Measurements from ENCODE around the gene ONECUT2.
"Not testable (repeated sequence)": the region's sequence is repeated elsewhere in the genome, so short reads cannot be mapped to it uniquely, and the experiment has no call there.

The ONECUT2 gene

GRCh38 chr18:57447154-57447621 lies 12.0 kb downstream of the ONECUT2 start:
- DNase-seq: no peak

DNA sequence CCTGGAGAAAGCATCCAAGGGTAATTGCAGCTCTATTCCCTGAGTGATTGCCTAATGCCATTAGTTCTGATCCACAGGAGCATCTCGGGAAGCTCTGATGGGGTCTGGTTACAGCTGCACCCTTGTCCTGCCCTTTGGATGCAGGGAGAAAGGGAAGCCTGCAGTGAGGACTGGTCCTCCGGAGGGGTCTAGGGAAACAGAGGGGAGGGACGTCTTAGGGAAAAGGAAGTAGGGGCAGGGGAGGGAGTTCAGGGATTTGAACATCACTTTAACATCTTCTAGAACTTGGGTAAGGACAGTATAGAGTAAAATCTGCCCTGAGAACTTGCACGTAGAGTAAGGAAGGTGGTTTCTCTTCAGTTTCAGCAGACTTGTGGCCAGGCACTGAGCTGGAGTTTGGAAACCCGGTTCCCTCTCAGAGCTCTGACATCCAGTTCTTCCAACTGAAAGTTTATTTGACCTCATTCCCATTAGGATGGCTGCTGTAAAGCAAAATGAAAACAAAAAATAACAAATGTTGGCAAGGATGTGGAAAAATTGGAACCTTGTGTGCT lies 20.5 kb downstream of the ONECUT2 start:
- no peak for DNase-seq

DNA sequence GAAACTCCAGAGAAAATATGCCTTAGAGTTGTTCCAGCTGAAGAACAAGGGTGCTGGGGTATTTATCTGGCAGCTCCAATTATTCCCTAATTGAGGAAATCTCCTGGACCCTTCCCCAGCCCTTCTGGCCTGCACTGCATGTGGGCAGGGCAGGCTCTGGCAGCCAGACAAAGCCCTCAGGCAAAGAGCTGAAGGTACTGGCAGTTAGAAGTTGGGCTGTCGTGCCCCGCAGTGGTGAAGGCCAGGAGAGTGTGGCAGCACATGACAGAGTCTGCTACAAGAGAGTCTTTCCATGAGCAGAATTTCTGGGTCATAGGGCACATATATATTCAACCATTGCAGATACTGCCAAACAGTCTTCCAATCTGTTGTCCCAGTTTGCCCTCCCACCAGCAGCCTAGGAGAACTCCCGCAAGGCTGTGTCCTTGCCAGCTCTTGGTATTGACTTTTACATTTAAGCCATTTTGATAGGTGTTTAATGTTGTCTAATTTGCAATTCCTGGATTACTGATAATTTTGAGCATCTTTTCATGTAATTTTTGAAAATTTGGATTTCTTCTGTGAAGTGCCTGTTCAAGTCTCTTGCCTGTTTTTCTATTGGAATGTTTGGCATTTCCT lies 26.6 kb downstream of the ONECUT2 start:
- no peak for DNase-seq

GRCh38 chr18:57466307-57466706 lies 31.1 kb downstream of the ONECUT2 start:
- no peak for DNase-seq

DNA sequence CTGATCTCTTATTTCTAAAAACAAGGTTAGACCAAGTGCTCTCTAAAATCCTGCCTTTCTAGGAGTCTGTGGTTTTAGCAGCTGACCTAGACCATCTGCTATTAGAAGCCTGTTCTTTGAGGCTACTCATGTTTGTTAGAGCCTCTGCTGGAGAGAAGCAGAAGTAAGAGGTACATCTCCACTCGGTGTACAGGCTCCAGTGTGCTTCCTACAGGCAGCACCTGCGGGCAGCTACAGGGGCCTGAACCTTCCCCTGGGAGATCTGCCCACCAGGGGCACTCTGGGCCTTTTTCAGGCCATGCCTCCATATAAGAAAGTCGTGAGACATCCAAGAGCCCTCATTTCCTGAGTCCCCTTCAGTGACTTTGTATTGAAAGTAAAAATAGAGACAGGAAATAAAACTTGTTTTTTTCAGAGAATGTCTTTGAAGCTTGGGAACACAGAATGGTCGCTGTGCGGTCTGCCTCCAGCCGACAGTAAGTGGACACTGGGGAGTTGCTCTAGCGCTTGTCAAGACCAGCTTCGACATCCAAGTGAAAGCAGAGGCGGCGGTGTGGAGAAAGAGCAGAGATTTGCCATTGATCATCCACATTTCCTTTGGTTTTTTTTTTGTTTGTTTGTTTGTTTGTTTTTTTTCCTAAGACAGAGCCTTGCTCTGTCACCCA lies 31.7 kb downstream of the ONECUT2 start:
- no peak for DNase-seq

DNA sequence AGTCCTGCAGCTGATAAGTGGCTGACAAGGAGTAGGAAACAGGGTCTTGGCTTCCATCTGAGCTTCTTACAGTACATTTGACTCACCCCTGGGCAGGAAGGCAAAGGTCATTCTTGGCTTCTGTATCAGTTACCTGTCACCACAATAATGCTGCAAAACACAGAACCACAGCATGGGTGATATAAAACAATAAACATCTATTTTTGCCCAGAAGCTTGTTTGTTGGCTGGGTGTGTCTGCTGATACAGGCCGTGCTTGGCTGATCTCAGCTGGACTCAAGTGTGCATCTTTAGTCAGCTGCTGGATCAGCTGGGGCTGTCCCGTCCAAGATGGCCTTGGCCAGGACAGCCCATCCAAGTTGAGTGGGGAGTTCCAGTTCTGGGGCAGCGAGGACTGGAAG lies 34.7 kb downstream of the ONECUT2 start:
- DNase-seq: no peak

DNA sequence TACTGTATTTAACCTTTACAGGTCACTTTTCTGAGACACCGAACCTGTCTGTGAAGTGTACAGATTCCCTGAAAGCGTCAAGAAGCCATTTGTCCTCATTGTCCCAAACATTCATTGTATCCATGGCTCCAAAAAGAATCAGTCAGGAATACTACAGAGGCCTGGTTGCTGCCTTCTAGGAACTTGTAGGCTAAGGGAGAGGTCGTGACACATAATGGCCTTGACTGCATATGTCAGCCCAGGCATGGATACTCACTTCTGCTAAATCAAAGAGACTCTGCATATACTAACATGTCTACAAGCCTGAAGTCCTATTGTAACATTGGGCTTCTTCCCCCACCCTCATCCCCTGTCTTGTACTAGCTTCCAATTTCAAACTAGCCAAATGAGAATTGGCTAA lies 40.2 kb downstream of the ONECUT2 start:
- DNase-seq: no peak

DNA sequence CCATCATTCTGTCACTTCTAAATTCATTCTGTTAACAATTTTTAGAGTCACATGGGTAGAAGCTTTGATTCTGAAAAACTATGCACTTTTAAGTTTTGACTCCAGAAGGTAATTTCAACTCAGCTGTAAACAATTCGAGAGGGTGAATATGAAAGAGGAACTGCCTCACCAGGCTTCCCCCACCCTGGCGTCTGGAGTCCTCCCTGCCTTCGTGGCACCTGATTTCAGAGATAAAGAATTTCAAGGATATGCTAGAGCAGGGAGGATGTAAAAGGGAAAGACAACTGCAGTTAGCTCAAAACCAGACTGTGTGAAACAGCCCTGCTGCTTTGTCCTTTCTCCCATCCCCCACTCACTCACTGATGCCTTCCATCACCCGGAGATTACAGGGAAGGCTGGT lies 40.7 kb downstream of the ONECUT2 start:
- no peak for DNase-seq

- no peak for DNase-seq
Measured at GRCh38 chr18:57480733-57481132, 45.6 kb downstream of the ONECUT2 start.

- no peak for DNase-seq
Measured at GRCh38 chr18:57497372-57498294, 62.5 kb downstream of the ONECUT2 start.

DNA sequence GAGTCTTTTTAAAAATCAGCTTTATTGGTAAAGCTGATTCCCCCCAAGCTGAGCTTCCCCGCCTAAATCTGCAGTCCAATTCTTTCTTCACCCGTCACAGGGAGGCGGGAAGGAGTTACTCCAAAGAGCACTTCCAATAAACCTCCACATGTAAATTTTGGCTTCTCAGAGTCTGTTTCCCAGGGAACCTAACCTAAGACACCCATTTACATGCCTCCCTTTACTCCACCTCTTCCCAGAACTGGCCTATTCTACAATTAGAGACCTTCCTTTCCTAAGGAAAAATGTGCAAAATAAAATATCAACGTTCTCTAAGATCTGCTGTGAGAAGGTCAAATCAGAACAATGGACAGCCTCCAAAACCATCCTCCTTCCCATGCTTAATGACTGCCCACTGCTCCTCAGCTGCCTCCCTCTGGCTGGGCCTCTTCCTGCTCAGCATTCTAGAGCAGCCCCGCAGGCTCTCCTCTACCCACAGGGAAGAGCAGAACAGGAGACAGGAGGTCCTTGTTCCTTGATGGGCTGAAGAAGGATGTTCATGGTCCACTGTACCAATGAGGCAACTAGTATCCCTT lies 63.6 kb downstream of the ONECUT2 start:
- DNase-seq: no peak

GRCh38 chr18:57502624-57503023 lies 67.5 kb downstream of the ONECUT2 start:
- DNase-seq: no peak

DNA sequence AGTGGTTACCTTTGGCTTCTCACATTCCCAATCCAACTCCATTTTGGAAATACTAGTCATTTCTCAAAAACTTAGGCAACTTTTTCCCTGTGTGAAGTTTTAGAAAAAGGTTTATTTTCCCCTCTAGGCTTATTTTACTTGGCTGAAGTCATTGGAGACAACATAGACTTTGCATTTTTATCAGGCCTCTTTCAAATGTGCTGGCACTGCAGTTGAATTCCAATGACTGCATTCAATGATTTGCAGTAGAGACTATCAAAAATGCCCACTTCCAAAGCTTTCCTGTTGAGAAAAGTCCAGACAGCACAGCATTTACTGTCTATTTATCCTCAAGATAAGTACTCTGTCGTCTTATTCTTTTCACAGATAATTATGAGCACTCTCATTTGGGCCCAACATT lies 70.1 kb downstream of the ONECUT2 start:
- no peak for DNase-seq

DNA sequence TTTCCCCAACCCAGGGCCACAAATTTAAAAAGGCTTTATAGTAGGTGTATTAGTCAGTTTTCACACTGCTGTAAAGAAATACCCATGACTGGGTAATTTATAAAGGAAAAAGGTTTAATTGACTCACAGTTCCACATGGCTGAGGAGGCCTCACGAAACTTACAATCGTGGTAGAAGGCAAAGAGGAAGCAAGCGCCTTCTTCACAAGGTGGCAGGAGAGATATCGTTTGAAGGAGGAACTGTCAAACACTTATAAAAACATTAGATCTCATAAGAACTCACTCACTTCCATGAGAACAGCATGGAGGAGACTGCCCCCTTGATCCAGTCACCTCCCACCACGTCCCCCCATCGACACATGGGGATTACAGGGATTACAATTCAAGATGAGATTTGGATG lies 80.9 kb downstream of the ONECUT2 start:
- DNase-seq: no peak

DNA sequence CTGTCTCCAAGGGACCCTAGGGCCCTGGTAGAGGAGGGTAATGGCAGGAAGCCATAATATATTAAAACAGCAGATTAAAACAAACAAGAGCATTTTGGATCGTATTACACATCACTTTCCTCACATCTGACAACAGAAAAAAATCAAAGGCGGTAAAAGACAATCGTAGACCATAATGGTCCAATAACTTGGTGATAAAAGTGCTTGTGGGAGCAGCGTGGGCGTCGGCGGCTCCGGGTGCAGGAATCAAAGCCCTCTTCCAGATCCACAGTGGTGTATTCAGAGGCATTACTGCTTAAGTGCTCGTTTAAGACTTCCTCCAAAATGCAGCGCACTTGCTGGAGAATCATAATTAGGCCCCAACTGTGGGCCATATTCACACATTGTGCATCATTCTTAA lies 83.4 kb downstream of the ONECUT2 start:
- DNase-seq: no peak

DNA sequence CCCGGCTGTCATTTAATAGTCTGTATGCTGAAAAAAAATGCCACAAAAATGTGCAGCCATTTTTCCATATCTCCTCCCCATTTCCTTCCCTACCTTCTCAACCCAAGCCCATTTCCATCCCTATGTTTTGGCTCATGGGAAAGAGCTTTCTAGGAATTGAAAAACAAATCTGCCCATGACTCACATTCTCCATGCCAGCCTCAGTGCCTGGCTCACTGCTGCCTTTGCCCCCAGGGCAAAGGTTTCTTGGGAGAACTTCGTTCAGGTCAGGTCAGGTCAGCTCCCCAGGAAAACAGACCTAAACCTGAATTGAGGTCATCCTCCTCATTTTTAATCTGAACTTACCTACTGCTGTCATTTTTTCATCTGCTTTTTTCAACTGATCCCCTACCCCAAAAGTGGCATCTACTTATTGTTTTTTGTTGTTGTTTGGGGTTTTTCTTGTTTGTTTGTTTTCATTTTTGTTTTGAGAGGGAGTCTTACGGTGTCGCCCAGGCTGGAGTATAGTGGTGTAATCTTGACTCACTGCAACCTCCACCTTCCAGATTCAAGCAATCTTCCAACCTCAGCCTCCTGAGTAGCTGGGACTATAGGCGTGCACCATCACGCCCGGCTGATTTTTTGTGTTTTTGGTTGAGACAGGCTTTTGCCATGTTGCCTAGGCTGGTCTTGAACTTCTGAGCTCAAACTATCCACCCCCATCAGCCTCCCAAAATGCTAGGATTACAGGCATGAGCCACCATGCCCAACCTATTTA lies 84.7 kb downstream of the ONECUT2 start:
- no peak for DNase-seq

GRCh38 chr18:57522348-57522747 lies 87.2 kb downstream of the ONECUT2 start:
- DNase-seq: not testable (repeated sequence)

DNA sequence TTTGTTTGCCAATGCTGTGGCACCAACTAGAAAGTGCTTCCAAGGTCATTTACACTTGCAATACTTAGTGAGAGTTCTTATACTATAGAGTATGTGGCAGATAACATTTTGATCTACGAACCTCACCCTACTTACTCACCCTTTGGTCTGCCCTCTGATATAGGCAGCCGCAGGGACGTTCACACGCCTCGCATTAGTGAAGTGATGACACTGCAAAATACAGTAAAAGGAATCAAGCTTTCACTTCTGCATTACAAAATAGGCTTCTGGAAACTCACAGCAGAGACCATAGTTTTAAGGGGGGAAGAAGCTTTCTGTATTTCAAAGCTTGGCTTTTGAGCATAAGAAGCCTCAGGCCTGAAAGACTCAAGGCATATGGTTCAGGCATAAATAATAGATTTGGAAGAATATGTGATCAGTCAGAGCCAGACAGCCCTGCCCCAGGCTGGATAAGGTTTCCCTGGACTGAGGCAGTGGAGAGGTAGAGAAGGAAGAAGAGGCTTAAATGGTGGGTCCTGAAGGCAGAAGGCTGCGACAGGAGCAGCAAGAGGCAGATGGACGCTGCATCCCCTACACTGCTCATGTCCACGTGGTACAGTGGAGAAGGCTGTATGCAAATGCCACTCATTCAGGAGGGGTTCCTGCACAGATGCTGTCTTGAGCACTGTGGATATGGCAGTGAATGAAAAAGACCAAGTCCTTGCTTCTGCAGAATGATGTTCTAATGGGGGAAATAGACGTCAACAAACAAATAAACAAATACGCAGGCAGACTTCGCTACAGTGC lies 88.2 kb downstream of the ONECUT2 start:
- no peak for DNase-seq

DNA sequence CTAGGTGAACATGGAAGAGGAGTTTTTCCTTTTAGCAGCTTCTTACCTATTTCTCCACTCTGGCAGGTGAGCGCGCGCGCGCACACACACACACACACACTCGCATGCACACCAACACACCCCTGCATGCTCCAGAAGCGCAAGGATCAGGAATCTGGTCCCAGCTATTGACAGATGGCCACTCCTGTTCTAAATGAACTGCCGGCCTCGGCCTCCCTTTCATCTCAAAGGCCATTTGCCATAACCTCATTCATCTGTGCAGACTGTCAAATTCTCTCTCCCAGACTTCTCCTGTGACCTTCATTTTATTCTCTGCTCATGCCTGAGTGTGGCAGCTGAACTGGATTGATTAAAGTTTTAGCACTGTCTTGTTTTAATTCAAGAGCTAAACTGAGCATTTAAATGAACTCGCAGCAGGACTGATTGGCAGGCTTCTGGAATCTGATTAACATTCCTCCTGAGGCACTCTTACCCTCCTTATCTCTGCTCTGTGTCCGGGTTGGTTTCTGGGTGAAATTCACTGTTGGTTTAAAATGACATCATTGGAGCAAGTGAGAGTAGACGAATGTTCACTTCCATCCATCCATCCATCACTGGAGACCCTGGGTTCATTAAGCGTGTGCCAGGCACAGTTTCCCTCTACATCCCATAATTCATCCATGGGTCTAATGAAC lies 92.5 kb downstream of the ONECUT2 start:
- DNase-seq: no peak

DNA sequence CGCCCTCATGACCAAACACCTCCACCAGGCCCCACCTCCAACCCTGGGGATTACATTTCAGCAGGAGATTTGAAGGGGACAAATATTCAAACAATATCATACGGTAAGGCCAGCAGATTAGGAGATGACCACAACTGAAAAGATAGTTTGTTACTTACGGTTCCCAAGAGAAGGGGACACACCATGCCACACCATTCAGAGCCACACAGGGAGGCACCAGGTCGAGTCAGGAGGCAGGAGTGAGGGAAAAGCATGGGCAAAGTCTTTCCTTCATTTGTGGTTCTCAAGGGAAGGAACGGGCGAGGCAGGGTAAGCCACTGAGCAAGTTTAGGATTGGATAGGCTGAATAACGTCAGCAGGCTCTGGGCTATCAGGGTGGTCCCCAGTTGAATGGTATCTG lies 94.0 kb downstream of the ONECUT2 start:
- no peak for DNase-seq
